Heart right ventricle (tissue), 16 donors: Measurements from ENCODE around the gene STX2. TPM values are rescaled to one million over a fixed set of nuclear protein-coding genes. Genes with fewer than 3 reads are reported as not detected.

Experiments
- ATAC-seq, 8 donors: fragments of 200-7000 bp; cut with Tn5 transposase; one replicate each; pipeline ENCODE4 v1.9.1; 2020; ENCODE audit warnings: mild to moderate bottlenecking in 8 of 8, moderate library complexity in 8 of 8, moderate number of reproducible peaks in 1 of 8
- DNase-seq, 2 donors: peaks; one replicate each; pipeline ENCODE4 v3.0.0-alpha.2; 2020
- H3K27ac ChIP-seq, 10 donors: fragments of 200-600 bp; sonication (generic) in 2 of 10; one replicate each; pipeline versions ENCODE4 v1.5.0 to v1.8.0; 2020 to 2022; ENCODE audit warnings: mild to moderate bottlenecking in 3 of 10
- H3K27me3 ChIP-seq, 7 donors: fragments of 200-600 bp; one replicate each; pipeline ENCODE4 v1.8.0; 2021 to 2022; ENCODE audit warnings: mild to moderate bottlenecking in 2 of 7
- H3K36me3 ChIP-seq, 9 donors: fragments of 200-600 bp; sonication (generic) in 1 of 9; one replicate each; pipeline versions ENCODE4 v1.5.0 to v1.8.0; 2020 to 2022; ENCODE audit warnings: mild to moderate bottlenecking in 2 of 9
- H3K4me1 ChIP-seq, 9 donors: fragments of 200-600 bp; sonication (generic) in 1 of 9; one replicate each; pipeline versions ENCODE4 v1.5.0 to v1.8.0; 2020 to 2022; ENCODE audit warnings: mild to moderate bottlenecking in 4 of 9
- H3K4me3 ChIP-seq, 10 donors: fragments of 200-600 bp; sonication (generic) in 2 of 10; one replicate each; pipeline versions ENCODE4 v1.5.0 to v1.8.0; 2020 to 2022; ENCODE audit warnings: mild to moderate bottlenecking in 7 of 10, moderate library complexity in 2 of 10
- H3K9me3 ChIP-seq, 11 donors: fragments of 200-600 bp in 10 of 11; sonication (generic) in 2 of 11; one replicate each; pipeline versions ENCODE4 v1.5.0 to v1.8.0; 2013 to 2022; ENCODE audit warnings: mild to moderate bottlenecking in 2 of 11, control low read depth in 1 of 11, moderate library complexity in 1 of 11
- WGBS, 2 donors: extraction: QIAGEN DNeasy Blood & Tissue Kit; methylation state at CpG; one replicate each; pipeline ENCODE4 v1.1.7; 2013; ENCODE audit warnings: inconsistent platforms in 1 of 2; 5-methylcytosine and 5-hydroxymethylcytosine counted together
- intact Hi-C, 10 donors: fragments of 100-400 bp; cut with DNase I; formaldehyde crosslinking; loops; one replicate each; pipeline versions ENCODE4 v1.11.1 to v1.14.2; 2022
- polyA plus RNA-seq, 2 donors: library from polyadenylated mRNA; stranded (reverse); fragments of 200-250 nt; gene quantifications; one replicate each; pipeline ENCODE4 v1.2.3, GENCODE V29; 2013
- total RNA-seq, 10 donors: library from RNA; stranded (reverse); fragmentation: NEBNext Ultra II Directional in 3 of 10; extraction: Animal tissue kit (Norgen Biotek cat#: 25700) in 3 of 10; gene quantifications; one replicate each; pipeline versions ENCODE4 v1.2.1 to v1.2.4, GENCODE V29; 2021 to 2023
- TF ChIP-seq, protein P1 (sequence below), 9 donors: fragments of 200-600 bp; sonication (generic) in 2 of 9; IDR thresholded peaks; one replicate each; pipeline versions ENCODE4 v1.5.0 to v1.8.0; 2021 to 2022; ENCODE audit warnings: antibody characterized with exemption in 9 of 9, mild to moderate bottlenecking in 5 of 9, moderate library complexity in 1 of 9
- donor health status: Arrhythmogenic right ventricular cardiomyopathy.
- donor health status: ischemic (EF 13 %, LVEDD 7.1; RV severe dilation, severe dysfunction).
- donor health status: healthy with polysubstance abuse.
- donor health status: DM: no; HTN: yes; CAD: no.
- donor health status: DM: no; HTN: no; CAD: no.
- donor health status: ischemic (EF 25% LVEDD 6.9; RV normal size, moderate dysfunction).
- donor health status: ischemic (EF 25% LVEDD 5.7; RV mildly dilated, moderate dysfunction).
- donor health status: healthy.
- donor health status: DM: yes; HTN: yes; CAD: no.
- donor health status: Ischemic cardiomyopathy.
- donor health status: ischemic (EF 35%, LVEDD 5.7; RV mildly dilated, moderate dysfunction).
- donor health status: nonischemic (EF 11% LVEDD 7.7; RV severe dilation, severe dysfunction).
- donor health status: DM: yes; HTN: yes; CAD: no.
- donor health status: PGD.
- donor health status: ischemic (EF 29% LVEDD 5.4; RV normal size, mild dysfunction).
- donor health status: nonischemic (EF 23%, LVEDD 6.1; RV moderate dilation, normal function).

The STX2 gene
- total and polyA plus RNA-seq, 12 donors: 6.0 to 17.0 (median 11.6) TPM

DNA sequence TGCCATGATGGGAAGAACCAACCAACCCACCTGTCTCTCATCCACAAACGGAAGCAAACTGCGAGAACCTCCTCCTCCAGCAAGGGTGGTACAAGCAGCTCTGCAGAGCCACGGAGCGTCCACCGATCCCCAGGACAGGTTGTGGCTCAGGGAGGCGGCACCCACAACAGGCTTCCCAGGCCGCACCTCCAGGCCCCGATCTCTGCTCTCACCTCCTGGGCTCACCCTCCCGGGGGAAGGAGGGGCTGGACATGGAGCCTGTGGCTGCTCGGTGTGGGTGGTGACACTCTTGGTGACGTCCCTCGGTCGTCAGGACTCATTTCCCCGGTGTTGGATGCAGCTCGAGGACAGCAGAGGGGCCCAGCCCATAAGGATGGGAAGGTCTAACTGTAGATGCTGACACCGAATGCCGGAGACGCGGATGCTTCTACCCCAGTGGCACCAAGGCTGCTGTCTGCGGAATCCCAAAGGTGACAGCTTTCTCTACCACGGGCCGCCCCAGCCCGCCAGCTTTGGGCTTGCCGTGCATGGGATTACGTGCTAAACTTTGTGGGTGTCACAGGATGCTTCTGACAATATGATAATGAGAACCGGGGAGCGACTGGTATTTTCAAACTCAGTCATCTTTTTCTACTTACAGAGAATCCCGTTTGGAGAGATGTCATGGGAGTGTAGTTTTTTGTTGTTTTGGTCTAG, 58.0 kb downstream of the STX2 start:
- Histone ChIP-seq H3K36me3 (peaks cover 0 to 30% (median 15%) of the 10 kb centered on the region in 9 donors), H3K27me3 (peaks cover 0 to 14% (median 0%) of the 10 kb centered on the region in 7 donors), H3K9me3 (peaks cover 0 to 22% (median 15%) of the 10 kb centered on the region in 11 donors), H3K27ac (no peak overlapping the region), H3K4me3 (no peak overlapping the region), H3K4me1 (peaks cover 2 to 11% (median 9%) of the 10 kb centered on the region in 9 donors)
- ATAC-seq (no peak), DNase-seq (no peak)
- TF ChIP-seq, protein P1, sequence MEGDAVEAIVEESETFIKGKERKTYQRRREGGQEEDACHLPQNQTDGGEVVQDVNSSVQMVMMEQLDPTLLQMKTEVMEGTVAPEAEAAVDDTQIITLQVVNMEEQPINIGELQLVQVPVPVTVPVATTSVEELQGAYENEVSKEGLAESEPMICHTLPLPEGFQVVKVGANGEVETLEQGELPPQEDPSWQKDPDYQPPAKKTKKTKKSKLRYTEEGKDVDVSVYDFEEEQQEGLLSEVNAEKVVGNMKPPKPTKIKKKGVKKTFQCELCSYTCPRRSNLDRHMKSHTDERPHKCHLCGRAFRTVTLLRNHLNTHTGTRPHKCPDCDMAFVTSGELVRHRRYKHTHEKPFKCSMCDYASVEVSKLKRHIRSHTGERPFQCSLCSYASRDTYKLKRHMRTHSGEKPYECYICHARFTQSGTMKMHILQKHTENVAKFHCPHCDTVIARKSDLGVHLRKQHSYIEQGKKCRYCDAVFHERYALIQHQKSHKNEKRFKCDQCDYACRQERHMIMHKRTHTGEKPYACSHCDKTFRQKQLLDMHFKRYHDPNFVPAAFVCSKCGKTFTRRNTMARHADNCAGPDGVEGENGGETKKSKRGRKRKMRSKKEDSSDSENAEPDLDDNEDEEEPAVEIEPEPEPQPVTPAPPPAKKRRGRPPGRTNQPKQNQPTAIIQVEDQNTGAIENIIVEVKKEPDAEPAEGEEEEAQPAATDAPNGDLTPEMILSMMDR (IDR thresholded peaks at IDR 0.05): no peak
- WGBS, 2 donors: 89 to 90% methylated on average over 28 of the region's 28 CpGs
- intact Hi-C loops: no loop called here

DNA sequence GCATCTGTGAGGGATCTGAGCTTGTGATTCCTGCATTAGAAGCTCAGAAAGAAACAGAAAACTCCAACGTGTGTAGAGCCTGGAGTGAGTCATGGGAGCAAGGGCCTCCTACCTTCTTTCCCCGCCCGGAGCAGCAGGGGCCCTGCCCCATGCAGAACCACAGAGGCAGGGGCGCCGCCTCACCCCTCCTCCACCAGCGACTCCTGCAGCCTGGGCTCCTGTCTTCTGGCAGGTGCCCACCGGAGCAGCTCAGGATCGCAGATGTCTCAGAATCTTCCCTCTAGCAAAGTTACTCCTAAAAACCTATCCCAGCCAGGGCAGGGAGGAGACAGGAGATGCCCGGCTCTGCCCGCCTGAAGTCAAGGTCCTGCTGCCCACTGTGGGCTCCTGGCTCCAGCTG, 58.7 kb downstream of the STX2 start:
- no peak for DNase-seq
- ATAC-seq: no peak
- intact Hi-C loops: no loop called here
- no peak overlapping the region for H3K4me3 ChIP-seq
- H3K9me3 ChIP-seq: peaks cover 0 to 15% (median 8%) of the 10 kb centered on the region in 11 donors
- no peak overlapping the region for H3K27ac ChIP-seq
- H3K36me3 ChIP-seq: peaks cover 0 to 27% (median 10%) of the 10 kb centered on the region in 9 donors
- TF ChIP-seq, protein P1 (IDR thresholded peaks at IDR 0.05): no peak
- H3K4me1 ChIP-seq: peaks cover 3 to 17% (median 14%) of the 10 kb centered on the region in 9 donors
- WGBS, 2 donors: 88 to 91% methylated on average over 10 of the region's 10 CpGs
- H3K27me3 ChIP-seq: peaks cover 0 to 21% (median 0%) of the 10 kb centered on the region in 7 donors

DNA sequence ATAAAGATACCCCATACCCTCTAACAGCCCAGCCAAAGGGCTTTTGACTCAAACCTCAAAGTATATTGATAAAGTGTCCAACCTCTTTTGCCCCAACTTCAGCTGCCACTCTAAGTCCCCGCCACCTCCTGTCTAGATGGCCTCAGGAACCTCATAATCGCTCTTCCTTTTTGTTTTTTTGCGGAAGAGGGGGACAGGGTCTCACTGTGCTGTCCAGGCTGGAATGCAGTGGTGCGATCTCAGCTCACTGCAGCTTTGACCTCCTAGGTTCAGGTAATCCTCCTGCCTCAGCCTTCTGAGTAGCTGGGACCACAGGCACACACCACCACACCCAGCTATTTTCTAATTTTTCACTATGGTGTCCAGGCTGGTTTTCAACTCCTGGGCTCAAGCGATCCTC, 60.3 kb downstream of the STX2 start:
- no peak for DNase-seq
- Histone ChIP-seq H3K4me3 (no peak overlapping the region), H3K36me3 (peaks cover 0 to 14% (median 0%) of the 10 kb centered on the region in 9 donors), H3K27ac (no peak overlapping the region), H3K9me3 (no peaks in the 10 kb centered on the region), H3K27me3 (peaks cover 0 to 34% (median 8%) of the 10 kb centered on the region in 7 donors), H3K4me1 (peaks cover 3 to 17% (median 14%) of the 10 kb centered on the region in 9 donors)
- no peak for ATAC-seq
- intact Hi-C loops: loop anchor here in 1 of 10 donors (2.0 kb wide), 1 partner anchor 18 kb away; no protein-coding TSS in a partner anchor
- 78 to 87% methylated on average over 5 of the region's 5 CpGs for WGBS, 2 donors
- TF ChIP-seq, protein P1 (IDR thresholded peaks at IDR 0.05): no peak

DNA sequence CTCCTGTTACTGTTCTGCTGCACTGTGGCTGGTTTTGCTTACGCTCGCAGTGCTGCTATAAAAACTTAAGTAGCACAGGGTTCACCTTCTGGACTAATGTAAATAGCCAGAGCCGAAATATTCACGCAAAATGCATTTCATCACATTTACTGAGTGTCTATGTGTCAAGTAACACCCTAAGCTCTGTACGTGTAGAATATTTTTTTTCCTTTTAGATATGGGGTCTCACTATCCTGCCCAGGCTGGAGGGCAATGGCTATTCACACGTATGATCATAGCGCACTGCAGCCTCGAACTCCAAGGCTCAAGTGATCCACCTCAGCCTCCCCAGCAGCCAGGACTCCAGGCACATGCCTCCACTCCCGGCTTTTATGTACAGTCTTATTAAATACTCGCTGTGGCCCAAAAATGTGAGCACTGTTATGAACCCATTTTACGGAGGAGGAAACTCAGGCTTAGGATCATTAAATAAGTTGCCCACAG, 62.2 kb downstream of the STX2 start:
- Histone ChIP-seq H3K4me1 (peaks cover 3 to 17% (median 14%) of the 10 kb centered on the region in 9 donors), H3K27me3 (peaks cover 0 to 34% (median 17%) of the 10 kb centered on the region in 7 donors), H3K4me3 (peak overlapping the region in 4 of 10 donors; percentile 33 to 49 (median 36)), H3K9me3 (no peaks in the 10 kb centered on the region), H3K36me3 (peaks cover 0 to 9% (median 0%) of the 10 kb centered on the region in 9 donors), H3K27ac (no peak overlapping the region)
- TF ChIP-seq, protein P1 (IDR thresholded peaks at IDR 0.05): no peak
- no peak for ATAC-seq
- WGBS, 2 donors: 74 to 77% methylated on average over 11 of the region's 11 CpGs
- intact Hi-C loops: loop anchor here in 1 of 10 donors (1.0 kb wide), 1 partner anchor 36 kb away; no protein-coding TSS in a partner anchor
- no peak for DNase-seq
